Hepatocyte (in vitro differentiated cells): Measurements from ENCODE around the gene TSPEAR. TPM values are rescaled to one million over a fixed set of nuclear protein-coding genes. Genes with fewer than 3 reads are reported as not detected.

Experiments used
- DNase-seq: peaks from one replicate; pipeline ENCODE4 v3.0.0-alpha.2; 2016; ENCODE audit warnings: low spot score
- H2AFZ ChIP-seq: fragments of 200-600 bp; sonication (generic); 2 replicates; pipeline ENCODE4 v1.6.0; 2016; ENCODE audit warnings: antibody characterized with exemption, mild to moderate bottlenecking
- H3K27ac ChIP-seq: fragments of 200-600 bp; sonication (generic); 2 replicates; pipeline ENCODE4 v1.5.1; 2016; ENCODE audit warnings: mild to moderate bottlenecking
- H3K27me3 ChIP-seq: fragments of 200-600 bp; sonication (generic); 2 replicates; pipeline ENCODE4 v1.6.1; 2016
- H3K36me3 ChIP-seq: fragments of 200-600 bp; sonication (generic); replicated peaks from 2 replicates; pipeline ENCODE4 v1.5.1; 2016; ENCODE audit warnings: low read depth; ENCODE audit not compliant: insufficient read depth
- H3K4me1 ChIP-seq: fragments of 200-600 bp; sonication (generic); 2 replicates; pipeline ENCODE4 v1.5.1; 2016; ENCODE audit warnings: mild to moderate bottlenecking, moderate library complexity; ENCODE audit not compliant: insufficient read depth
- H3K4me2 ChIP-seq: fragments of 200-600 bp; sonication (generic); 2 replicates; pipeline ENCODE4 v1.6.0; 2016
- H3K4me3 ChIP-seq: fragments of 200-600 bp; sonication (generic); 2 replicates; pipeline ENCODE4 v1.5.1; 2016; ENCODE audit warnings: mild to moderate bottlenecking
- H3K79me2 ChIP-seq: fragments of 200-600 bp; sonication (generic); 2 replicates; pipeline ENCODE4 v1.6.0; 2017; ENCODE audit warnings: mild to moderate bottlenecking
- H3K9me2 ChIP-seq: fragments of 200-600 bp; sonication (generic); replicated peaks from 2 replicates; pipeline ENCODE4 v1.6.0; 2017; ENCODE audit warnings: mild to moderate bottlenecking; ENCODE audit not compliant: insufficient read depth
- H3K9me3 ChIP-seq: fragments of 200-600 bp; sonication (generic); 2 replicates; pipeline ENCODE4 v1.5.1; 2016; ENCODE audit warnings: low read depth, mild to moderate bottlenecking
- H4K20me1 ChIP-seq: fragments of 200-600 bp; sonication (generic); 2 replicates; pipeline ENCODE4 v1.6.0; 2016; ENCODE audit warnings: mild to moderate bottlenecking; ENCODE audit not compliant: insufficient read depth, poor library complexity, severe bottlenecking
- CTCF ChIP-seq: fragments of 200-600 bp; sonication (generic); IDR thresholded peaks from 2 replicates; pipeline ENCODE4 v1.5.1; 2016; ENCODE audit warnings: antibody characterized with exemption, mild to moderate bottlenecking; ENCODE audit not compliant: poor library complexity
- EZH2 ChIP-seq: fragments of 200-600 bp; sonication (generic); IDR thresholded peaks from 2 replicates; pipeline ENCODE4 v1.6.1; 2016; ENCODE audit warnings: antibody characterized with exemption, mild to moderate bottlenecking, borderline replicate concordance
- EZH2phosphoT487 ChIP-seq: fragments of 200-600 bp; sonication (generic); IDR thresholded peaks from one replicate; pipeline ENCODE4 v1.6.1; 2018; ENCODE audit warnings: antibody characterized with exemption, mild to moderate bottlenecking, low read depth, moderate library complexity; ENCODE audit not compliant: unreplicated experiment, severe bottlenecking
- WGBS: methylation state at CpG from one replicate; pipeline ENCODE4 v1.1.6; 2016; ENCODE audit warnings: low lambda C conversion rate; ENCODE audit errors: missing lambda C conversion rate; 5-methylcytosine and 5-hydroxymethylcytosine counted together
- polyA plus RNA-seq: library from polyadenylated mRNA; unstranded; fragments of >200 nt; fragmentation: Nextera tagmentation; extraction: Ambion mirVana; gene quantifications from 2 replicates; pipeline ENCODE4 v1.2.1, GENCODE V29; 2016
- total RNA-seq: library from RNA; depleted of rRNA; stranded (reverse); fragments of >200 nt; gene quantifications from 2 replicates; pipeline ENCODE4 v1.2.3, GENCODE V29; 2014

TSPEAR gene
- total and polyA plus RNA-seq, 2 experiments from 2014 or later: 0.35 TPM; not detected in 1

DNA sequence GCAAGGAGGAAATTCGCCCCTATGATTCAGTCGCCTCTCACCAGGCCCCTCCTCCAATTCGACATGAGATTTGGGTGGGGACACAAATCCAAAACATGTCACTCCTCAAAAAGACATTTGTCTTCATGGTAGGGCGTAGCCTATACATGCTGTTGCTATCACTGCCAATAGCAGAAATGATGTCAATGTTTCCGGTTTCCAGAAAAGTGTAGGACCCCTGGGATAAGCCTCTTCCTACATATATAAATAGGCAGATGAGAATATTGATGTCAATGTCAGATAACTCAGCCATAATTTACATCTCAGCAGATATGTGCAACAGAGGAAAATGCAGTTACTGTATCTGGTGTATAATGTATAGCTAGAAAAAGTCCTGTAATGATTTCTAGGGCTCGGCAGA lies 239.4 kb downstream of the TSPEAR start:
- Histone ChIP-seq H3K4me2 (no peak overlapping the region), H3K27ac (no peak overlapping the region), H3K4me1 (no peaks in the 10 kb centered on the region), H3K9me2 (no peaks in the 10 kb centered on the region), H3K79me2 (no peaks in the 10 kb centered on the region), H3K27me3 (no peaks in the 10 kb centered on the region), H4K20me1 (no peaks in the 10 kb centered on the region), H2AFZ (no peak overlapping the region), H3K9me3 (no peaks in the 10 kb centered on the region), H3K4me3 (no peak overlapping the region), H3K36me3 (no peaks in the 10 kb centered on the region)
- WGBS: 94% methylated on average over 6 of the region's 6 CpGs
- DNase-seq: no peak
- TF ChIP-seq CTCF (no peak), EZH2phosphoT487 (no peak), EZH2 (no peak)

DNA sequence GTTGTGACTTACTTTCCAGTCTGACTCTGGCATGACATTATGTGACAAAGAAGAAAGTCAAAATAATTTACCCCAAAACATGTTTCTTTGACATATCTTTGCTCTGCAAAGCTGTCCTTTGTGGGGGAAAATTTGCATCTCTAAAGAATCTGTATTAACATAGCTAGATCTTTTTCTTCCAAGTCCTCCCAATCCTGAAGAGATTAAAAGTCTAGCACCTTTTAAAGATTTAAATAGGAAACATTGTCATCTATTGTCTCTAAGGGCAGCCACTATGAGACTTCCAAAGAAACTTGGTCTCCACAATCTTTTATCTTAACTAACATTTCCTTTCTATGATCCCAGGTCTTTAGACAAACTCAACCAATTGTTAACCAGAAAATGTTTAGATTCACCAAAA lies 240.0 kb downstream of the TSPEAR start:
- no peak for TF ChIP-seq CTCF
- TF ChIP-seq EZH2: no peak
- no peaks in the 10 kb centered on the region for H3K79me2 ChIP-seq
- no peaks in the 10 kb centered on the region for H3K9me3 ChIP-seq
- no peaks in the 10 kb centered on the region for H3K36me3 ChIP-seq
- no peak overlapping the region for H3K4me2 ChIP-seq
- H2AFZ ChIP-seq: no peak overlapping the region
- no peaks in the 10 kb centered on the region for H3K27me3 ChIP-seq
- H4K20me1 ChIP-seq: no peaks in the 10 kb centered on the region
- no peaks in the 10 kb centered on the region for H3K9me2 ChIP-seq
- H3K4me3 ChIP-seq: no peak overlapping the region
- no peaks in the 10 kb centered on the region for H3K4me1 ChIP-seq
- no peak for DNase-seq
- no peak overlapping the region for H3K27ac ChIP-seq

- 92% methylated on average over 15 of the region's 15 CpGs for WGBS
These were observed 243.5 kb downstream of the TSPEAR start for GRCh38 chr21:44467859-44468195.

More at GRCh38 chr21:44467859-44468195, 243.5 kb downstream of the TSPEAR start:
- Histone ChIP-seq H3K4me2 (no peak overlapping the region), H3K9me2 (no peaks in the 10 kb centered on the region), H3K27me3 (no peaks in the 10 kb centered on the region), H3K9me3 (no peaks in the 10 kb centered on the region), H3K79me2 (no peaks in the 10 kb centered on the region), H3K4me1 (no peaks in the 10 kb centered on the region), H3K27ac (no peak overlapping the region), H2AFZ (no peak overlapping the region), H4K20me1 (no peaks in the 10 kb centered on the region), H3K36me3 (no peaks in the 10 kb centered on the region), H3K4me3 (no peak overlapping the region)
- TF ChIP-seq CTCF (no peak), EZH2phosphoT487 (no peak), EZH2 (no peak)
- DNase-seq: no peak
